ENCODE results near the gene NPIPB13.
"Not testable (repeated sequence)": the region's sequence is repeated elsewhere in the genome, so short reads cannot be mapped to it uniquely, and the experiment has no call there.

NPIPB13 gene

GRCh38 chr16:30248379-30248778 lies at the start of gene NPIPB13:
Gene NPIPB13 (minus strand): TSS chr16:30248479. CDS start chr16:30245573, 2,906 bp downstream.
- DNase-seq = not testable (repeated sequence)

GRCh38 chr16:30282357-30282756 lies 34.1 kb upstream of the NPIPB13 start:
- DNase-seq = not testable (repeated sequence)

DNA sequence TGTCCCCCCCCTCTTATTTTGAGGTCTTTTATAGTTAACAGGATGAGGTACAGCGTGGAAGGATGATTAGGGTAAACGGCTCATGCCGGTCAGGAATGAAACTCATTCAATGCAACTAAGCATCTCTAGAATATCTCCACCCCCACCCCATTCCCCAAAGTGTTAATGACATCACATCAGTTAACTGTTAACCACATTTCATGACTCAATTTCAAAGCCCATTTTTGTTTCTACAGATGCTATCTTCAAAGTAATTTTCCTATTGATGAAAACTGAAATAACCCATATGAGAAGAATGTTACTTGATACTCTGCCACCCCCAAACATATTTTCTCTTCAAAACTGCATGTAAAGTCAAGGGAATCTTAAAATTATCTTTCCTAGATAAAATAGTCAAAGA lies 30.2 kb upstream of the NPIPB13 start:
- DNase-seq = not testable (repeated sequence)

GRCh38 chr16:30217082-30217481 lies 31.2 kb downstream of the NPIPB13 start:
- DNase-seq = not testable (repeated sequence)

DNA sequence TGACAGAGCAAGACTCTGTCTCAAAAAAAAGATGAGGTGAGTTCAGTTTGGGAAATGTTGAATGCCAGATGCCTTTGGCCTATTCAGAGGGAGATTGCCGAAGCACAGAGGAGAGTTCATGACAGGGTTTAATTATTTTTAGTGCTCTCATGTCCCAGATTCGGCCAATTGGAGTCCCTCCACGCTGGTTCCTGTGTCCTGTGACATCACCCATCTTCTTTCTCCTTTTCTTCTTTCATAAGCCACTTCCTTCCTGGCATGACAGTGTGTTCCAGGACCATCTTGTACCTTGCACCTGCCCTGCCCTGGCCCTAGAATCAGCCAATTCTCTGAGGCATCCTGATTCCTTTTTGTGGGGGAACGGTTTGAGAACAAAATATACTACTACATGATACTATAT lies 36.9 kb downstream of the NPIPB13 start:
- not testable (repeated sequence) for DNase-seq

GRCh38 chr16:30209032-30209431 lies 39.2 kb downstream of the NPIPB13 start:
- not testable (repeated sequence) for DNase-seq

DNA sequence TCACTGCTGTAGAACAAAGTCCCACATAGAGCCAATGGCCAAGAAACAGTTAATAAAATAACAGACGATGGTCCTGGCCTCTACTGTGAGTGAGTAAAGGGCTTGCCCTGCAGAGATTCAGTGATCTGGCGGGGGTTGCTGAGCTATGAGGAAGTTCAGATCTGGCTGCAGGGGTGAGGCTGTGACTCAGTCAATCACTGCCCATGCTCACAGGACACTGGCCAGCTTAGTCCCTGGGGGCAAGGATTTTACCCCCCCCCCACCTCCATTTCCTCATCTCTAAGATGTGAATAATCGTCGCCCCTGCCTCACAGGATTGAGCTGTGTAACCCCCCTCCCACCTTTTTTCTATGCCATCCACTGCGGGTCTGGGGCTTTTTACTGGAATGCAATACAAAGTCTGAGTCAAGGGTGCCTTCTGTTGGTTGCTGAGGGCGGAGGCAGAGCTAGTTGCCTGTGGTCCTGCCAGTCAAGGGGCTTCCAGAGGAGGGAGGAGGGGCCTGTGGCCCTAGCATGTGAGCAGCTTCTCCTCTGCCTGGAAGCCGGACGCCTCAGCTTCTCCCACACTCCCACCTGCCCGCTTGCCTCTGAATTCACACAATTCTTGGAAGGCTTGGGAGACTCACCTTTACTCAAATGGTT lies 41.1 kb downstream of the NPIPB13 start:
- not testable (repeated sequence) for DNase-seq

GRCh38 chr16:30206252-30206651 lies 42.0 kb downstream of the NPIPB13 start:
- not testable (repeated sequence) for DNase-seq

- DNase-seq = not testable (repeated sequence)
Observed at GRCh38 chr16:30205541-30206236, 42.6 kb downstream of the NPIPB13 start.

DNA sequence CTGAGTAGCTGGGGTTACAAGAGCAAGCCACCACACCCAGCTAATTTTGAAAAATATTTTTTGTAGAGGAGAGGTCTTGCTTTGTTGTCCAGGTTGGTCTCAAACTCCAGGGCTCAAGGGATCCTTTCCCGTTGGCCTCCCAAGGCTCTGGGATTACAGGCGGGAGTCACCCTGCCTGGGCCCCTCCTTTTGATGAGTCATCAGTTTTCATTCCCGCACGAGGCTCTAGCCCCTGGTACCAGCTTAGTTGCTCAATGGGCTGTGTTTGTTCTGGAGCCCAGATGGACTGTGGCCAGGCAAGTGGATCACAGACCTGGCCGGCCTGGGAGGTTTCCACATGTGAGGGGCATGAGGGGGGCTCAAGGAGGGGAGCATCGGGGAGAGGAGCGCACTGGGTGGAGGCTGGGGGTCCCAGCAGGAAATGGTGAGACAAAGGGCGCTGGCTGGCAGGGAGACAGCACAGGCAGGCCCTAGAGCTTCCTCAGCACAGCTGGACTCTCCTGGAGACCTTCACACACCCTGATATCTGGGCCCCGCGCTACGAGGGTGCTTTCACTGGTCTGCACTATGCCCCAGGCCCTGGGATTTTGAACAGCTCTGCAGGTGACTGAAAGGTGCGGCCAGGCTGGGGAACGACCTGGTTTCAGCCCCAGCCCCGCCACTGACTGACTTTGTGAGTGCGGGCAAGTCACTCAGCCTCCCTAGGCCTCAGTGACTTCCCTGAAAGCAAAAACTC lies 48.5 kb downstream of the NPIPB13 start:
- not testable (repeated sequence) for DNase-seq

DNA sequence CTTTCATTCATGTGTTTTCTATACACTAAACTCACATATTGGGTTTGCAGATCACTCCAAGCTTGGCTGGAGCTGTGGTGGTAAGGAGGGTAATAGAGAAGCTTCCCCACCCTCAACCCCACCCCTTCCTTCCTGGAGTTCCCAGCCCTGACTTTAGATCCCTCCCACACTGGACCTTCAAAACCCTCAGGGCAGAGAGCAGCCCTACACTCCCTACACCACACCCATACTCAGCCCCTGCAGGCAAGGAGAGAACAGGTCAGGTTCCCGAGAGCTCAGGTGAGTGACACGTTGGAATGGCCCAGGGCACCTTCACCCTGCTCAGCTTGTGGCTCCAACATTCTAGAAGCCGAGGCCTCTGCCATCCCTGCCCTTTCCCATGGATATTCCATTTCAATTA lies 49.2 kb downstream of the NPIPB13 start, which contains the start of gene SULT1A3:
TSS of gene SULT1A3 (plus strand) at position 207 of the 400 bp plus-strand sequence. CDS start 1,474 bp downstream, outside the sequence.
- DNase-seq = not testable (repeated sequence)
